Right lobe of liver (tissue), 6 donors: ENCODE results near the gene ZSCAN22. TPM values are rescaled to one million over a fixed set of nuclear protein-coding genes. Genes with fewer than 3 reads are reported as not detected.
A peak's percentile ranks its signal among the peaks of the same experiment; 100 is the strongest.
"Not testable (repeated sequence)": the region's sequence is repeated elsewhere in the genome, so short reads cannot be mapped to it uniquely, and the experiment has no call there.

Source experiments
- ATAC-seq, 4 donors: fragments of 200-7000 bp; cut with Tn5 transposase; one replicate each; pipeline ENCODE4 v1.9.1; 2020; ENCODE audit warnings: mild to moderate bottlenecking in 4 of 4, moderate library complexity in 4 of 4
- DNase-seq, 3 donors: peaks; one replicate each; pipeline ENCODE4 v3.0.0-alpha.2; 2020
- H3K27ac ChIP-seq, 3 donors: fragments of 200-600 bp; one replicate each; pipeline ENCODE4 v1.8.0; 2022
- H3K27me3 ChIP-seq, 2 donors: fragments of 200-600 bp; one replicate each; pipeline ENCODE4 v1.8.0; 2022
- H3K36me3 ChIP-seq, 4 donors: fragments of 200-600 bp; sonication (generic) in 1 of 4; one replicate each; pipeline versions ENCODE4 v1.5.1 to v1.8.0; 2017 to 2022; ENCODE audit warnings: control low read depth in 1 of 4
- H3K4me1 ChIP-seq, 4 donors: fragments of 200-600 bp; sonication (generic) in 1 of 4; one replicate each; pipeline versions ENCODE4 v1.5.1 to v1.8.0; 2017 to 2022; ENCODE audit warnings: control low read depth in 1 of 4
- H3K4me3 ChIP-seq, 3 donors: fragments of 200-600 bp; one replicate each; pipeline ENCODE4 v1.8.0; 2022
- H3K9me3 ChIP-seq, 4 donors: fragments of 200-600 bp; sonication (generic) in 1 of 4; one replicate each; pipeline versions ENCODE4 v1.5.1 to v1.8.0; 2017 to 2022; ENCODE audit warnings: control low read depth in 1 of 4
- POLR2A ChIP-seq: fragments of 450-650 bp; IDR thresholded peaks from one replicate; pipeline ENCODE4 v1.6.1; 2017; ENCODE audit warnings: antibody characterized with exemption, mild to moderate bottlenecking
- WGBS: methylation state at CpG from one replicate; pipeline ENCODE4 v1.1.6; 2018; ENCODE audit warnings: low coverage, low lambda C conversion rate; ENCODE audit not compliant: insufficient coverage; ENCODE audit errors: missing lambda C conversion rate; 5-methylcytosine and 5-hydroxymethylcytosine counted together
- intact Hi-C, 2 donors: fragments of 100-400 bp; cut with DNase I; formaldehyde crosslinking; loops; one replicate each; pipeline versions ENCODE4 v1.11.2 to v1.14.1; 2022
- total RNA-seq, 6 experiments: library from RNA; depleted of rRNA in 2 of 6; stranded (reverse); fragments of >200 nt in 2 of 6; fragmentation: NEBNext Ultra II Directional in 3 of 6; extraction: Animal tissue kit (Norgen Biotek cat#: 25700) in 3 of 6; gene quantifications; one replicate each; pipeline versions ENCODE4 v1.1.0 to v1.2.4, GENCODE V29; 2016 to 2023
- TF ChIP-seq, protein P1 (sequence below), 4 donors: fragments of 200-600 bp in 3 of 4; fragments of 450-650 bp in 1 of 4; IDR thresholded peaks; one replicate each; pipeline versions ENCODE4 v1.5.1 to v1.8.0; 2016 to 2022; ENCODE audit warnings: antibody characterized with exemption in 4 of 4, mild to moderate bottlenecking in 2 of 4
- donor health status: DM: no; HTN: yes; CAD: no.
- donor health status: DM: no; HTN: no; CAD: no.
- donor health status: DM: no; HTN: no; CAD: no.
- donor health status: DM: no; HTN: yes; CAD: no.
- donor health status: DM: no; HTN: yes; CAD: no.

The ZSCAN22 gene
- total RNA-seq, 6 experiments from 2014 or later = 1.7 to 2.9 (median 2.1) TPM

DNA sequence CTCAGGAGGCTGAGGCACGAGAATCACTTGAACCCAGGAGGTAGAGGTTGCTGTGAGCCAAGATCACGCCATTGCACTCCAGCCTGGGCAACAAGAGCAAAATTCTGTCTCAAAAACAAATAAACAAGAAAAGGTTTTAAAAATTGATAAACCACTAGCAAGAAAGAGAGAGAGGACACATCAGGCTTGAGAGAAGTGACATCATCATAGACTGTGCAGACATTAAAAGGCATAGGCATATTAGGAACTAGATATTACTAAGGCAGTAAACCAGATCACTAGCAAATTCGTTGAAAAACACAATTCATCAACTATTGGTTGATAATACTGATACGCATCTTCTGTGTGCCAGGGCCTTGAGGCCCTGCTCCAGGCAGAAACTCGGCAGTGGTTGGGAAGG is 18.8 kb downstream of the ZSCAN22 start:
- no peak for TF ChIP-seq POLR2A
- TF ChIP-seq, protein P1, sequence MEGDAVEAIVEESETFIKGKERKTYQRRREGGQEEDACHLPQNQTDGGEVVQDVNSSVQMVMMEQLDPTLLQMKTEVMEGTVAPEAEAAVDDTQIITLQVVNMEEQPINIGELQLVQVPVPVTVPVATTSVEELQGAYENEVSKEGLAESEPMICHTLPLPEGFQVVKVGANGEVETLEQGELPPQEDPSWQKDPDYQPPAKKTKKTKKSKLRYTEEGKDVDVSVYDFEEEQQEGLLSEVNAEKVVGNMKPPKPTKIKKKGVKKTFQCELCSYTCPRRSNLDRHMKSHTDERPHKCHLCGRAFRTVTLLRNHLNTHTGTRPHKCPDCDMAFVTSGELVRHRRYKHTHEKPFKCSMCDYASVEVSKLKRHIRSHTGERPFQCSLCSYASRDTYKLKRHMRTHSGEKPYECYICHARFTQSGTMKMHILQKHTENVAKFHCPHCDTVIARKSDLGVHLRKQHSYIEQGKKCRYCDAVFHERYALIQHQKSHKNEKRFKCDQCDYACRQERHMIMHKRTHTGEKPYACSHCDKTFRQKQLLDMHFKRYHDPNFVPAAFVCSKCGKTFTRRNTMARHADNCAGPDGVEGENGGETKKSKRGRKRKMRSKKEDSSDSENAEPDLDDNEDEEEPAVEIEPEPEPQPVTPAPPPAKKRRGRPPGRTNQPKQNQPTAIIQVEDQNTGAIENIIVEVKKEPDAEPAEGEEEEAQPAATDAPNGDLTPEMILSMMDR (IDR thresholded peaks at IDR 0.05) = no peak
- peaks cover 0 to 34% (median 12%) of the 10 kb centered on the region in 4 donors for H3K4me1 ChIP-seq
- H3K27me3 ChIP-seq = no peaks in the 10 kb centered on the region
- intact Hi-C loops = no loop called here
- WGBS = 59% methylated on average over 5 of the region's 5 CpGs
- ATAC-seq = no peak
- H3K36me3 ChIP-seq = peaks cover 0 to 9% (median 0%) of the 10 kb centered on the region in 4 donors
- H3K9me3 ChIP-seq = no peaks in the 10 kb centered on the region
- H3K27ac ChIP-seq = no peak overlapping the region
- DNase-seq = no peak
- no peak overlapping the region for H3K4me3 ChIP-seq

DNA sequence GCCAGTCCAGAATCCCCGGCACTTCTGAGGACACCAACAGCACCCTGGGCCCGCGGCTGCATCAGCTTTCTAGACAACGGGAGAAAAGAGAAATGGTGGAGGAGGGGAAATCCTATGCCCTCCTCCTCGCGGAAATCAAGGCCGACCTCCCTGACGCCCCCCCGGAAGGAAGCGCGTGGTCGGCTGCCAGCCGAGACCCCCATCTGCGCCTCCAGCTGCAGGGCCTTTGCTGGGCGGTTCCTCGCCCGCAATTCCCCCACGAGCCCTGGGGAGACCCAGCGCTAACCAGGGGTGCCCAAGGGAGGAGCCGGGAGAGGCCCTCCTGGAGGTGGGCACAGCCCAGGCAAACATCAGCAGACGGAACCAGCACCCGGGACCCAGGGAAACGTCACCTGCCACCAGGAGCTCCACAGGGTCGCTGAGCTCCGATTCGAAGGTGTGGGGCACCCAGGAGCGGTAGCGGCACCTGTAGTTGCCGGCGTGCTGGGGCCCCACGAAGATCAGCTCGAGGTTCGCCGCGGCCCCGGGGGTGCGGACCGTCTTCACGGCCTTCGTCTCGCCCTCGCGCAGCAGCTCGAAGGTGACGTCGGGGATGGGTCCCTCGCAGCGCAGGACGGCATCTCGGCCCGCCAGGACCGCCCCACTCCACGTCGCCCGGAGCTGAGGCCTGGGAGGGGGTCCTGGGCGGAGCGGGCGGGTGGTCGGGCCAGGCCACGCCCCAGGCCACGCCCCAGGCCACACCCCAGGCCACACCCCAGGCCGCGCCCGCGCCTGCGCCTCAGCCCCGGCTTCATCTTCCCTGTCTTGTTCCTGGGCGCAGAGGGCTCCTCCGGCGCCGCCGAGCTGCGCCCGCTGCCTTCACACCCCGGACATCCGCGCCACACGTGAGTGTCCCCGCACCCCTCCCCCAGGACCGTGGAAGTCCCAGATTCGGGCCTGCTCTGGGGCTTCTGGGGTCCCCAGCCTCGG is 20.5 kb downstream of the ZSCAN22 start:
- DNase-seq (no peak), ATAC-seq (peak; percentile 16 to 60 (median 25))
- Histone ChIP-seq H3K4me1 (peaks cover 0 to 43% (median 12%) of the 10 kb centered on the region in 4 donors), H3K27me3 (no peaks in the 10 kb centered on the region), H3K9me3 (no peaks in the 10 kb centered on the region), H3K36me3 (peaks cover 0 to 9% (median 0%) of the 10 kb centered on the region in 4 donors), H3K4me3 (peak overlapping the region; percentile 30 to 44 (median 31)), H3K27ac (peak overlapping the region in 2 of 3 donors; percentile 40 to 57)
- intact Hi-C loops = no loop called here
- TF ChIP-seq, protein P1 (IDR thresholded peaks at IDR 0.05) = no peak
- peak; percentile 23 for TF ChIP-seq POLR2A
- 70% methylated on average over 10 of the region's 82 CpGs for WGBS

DNA sequence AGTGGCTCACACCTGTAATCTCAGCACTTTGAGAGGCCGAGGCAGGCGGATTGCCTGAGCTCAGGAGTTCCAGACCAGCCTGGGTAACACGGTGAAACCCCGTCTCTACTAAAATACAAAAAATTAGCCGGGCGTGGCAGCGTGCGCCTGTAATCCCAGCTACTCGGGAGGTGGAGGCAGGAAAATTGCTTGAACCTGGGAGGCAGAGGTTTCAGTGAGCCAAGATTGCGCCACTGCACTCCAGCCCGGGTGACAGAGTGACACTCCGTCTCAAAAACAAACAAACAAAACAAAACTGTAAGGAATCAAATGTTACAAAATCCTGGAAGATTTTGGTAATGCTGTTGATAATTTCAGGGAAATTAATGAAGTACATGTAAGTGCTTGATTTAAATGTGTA is 21.3 kb downstream of the ZSCAN22 start:
- H3K4me3 ChIP-seq = peak overlapping the region; percentile 25 to 44 (median 31)
- 40% methylated on average over 12 of the region's 12 CpGs for WGBS
- peak overlapping the region in 2 of 3 donors; percentile 40 to 72 for H3K27ac ChIP-seq
- peaks cover 0 to 43% (median 12%) of the 10 kb centered on the region in 4 donors for H3K4me1 ChIP-seq
- H3K9me3 ChIP-seq, ATAC-seq, intact Hi-C loops, H3K27me3 ChIP-seq, H3K36me3 ChIP-seq, DNase-seq: not testable (repeated sequence)

DNA sequence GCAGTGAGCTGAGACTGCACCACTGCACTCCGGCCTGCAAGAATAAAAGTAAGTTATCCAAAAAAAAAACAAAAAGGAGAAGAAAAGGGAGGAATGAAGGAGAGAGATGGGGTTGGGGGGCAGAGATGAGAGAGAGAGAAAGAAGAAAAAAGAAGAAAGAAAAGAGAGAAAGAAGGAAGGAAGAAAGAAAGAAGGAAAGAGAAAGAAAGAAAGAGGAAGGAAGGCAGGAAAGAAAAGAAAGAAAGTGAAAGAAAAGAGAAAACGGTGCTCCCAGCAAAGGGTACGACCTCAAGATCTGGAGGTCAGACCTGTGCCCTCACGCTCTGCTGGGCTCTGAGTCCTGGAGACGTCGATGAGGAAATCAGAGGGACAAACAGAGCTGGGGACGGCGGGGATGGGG is 22.8 kb downstream of the ZSCAN22 start:
- WGBS = 27% methylated on average over 8 of the region's 8 CpGs
- Histone ChIP-seq H3K9me3 (no peaks in the 10 kb centered on the region), H3K4me3 (peak overlapping the region; percentile 69 to 83 (median 69)), H3K4me1 (peaks cover under 1 to 53% (median 18%) of the 10 kb centered on the region in 4 donors), H3K36me3 (peaks cover 0 to 9% (median 0%) of the 10 kb centered on the region in 4 donors), H3K27me3 (no peaks in the 10 kb centered on the region), H3K27ac (peak overlapping the region in 1 of 3 donors; percentile 72)
- DNase-seq (no peak), ATAC-seq (peak in 3 of 4 donors; percentile 19 to 44 (median 41))
- intact Hi-C loops = no loop called here
- TF ChIP-seq, protein P1 (IDR thresholded peaks at IDR 0.05) = no peak
- no peak for TF ChIP-seq POLR2A
